SK-MEL-5 (cell line): ENCODE measurements around the gene COX6B1. TPM values are rescaled to one million over a fixed set of nuclear protein-coding genes. Genes with fewer than 3 reads are reported as not detected.
"Not testable (repeated sequence)": the region's sequence is repeated elsewhere in the genome, so short reads cannot be mapped to it uniquely, and the experiment has no call there.

Source experiments
- DNase-seq: peaks from one replicate; pipeline ENCODE4 v3.0.0-alpha.2; 2016; ENCODE audit warnings: low read depth, low spot score
- in situ Hi-C: cut with HindIII; loops from 2 replicates; pipeline ENCODE4 v1.10.0; 2016; ENCODE audit warnings: low sequenced_read_pairs, high pct_unique_total_duplicates, low pct_unique_long_range_greater_than_20kb
- polyA plus RNA-seq, 2 experiments: library from polyadenylated mRNA; depleted of rRNA; stranded (reverse); fragments of >200 nt; gene quantifications; 2 replicates each; pipeline ENCODE4 v1.2.3, GENCODE V29; 2015
- total RNA-seq: library from RNA; depleted of rRNA; stranded (reverse); fragments of >200 nt; shearing (Covaris generic); gene quantifications from 2 replicates; pipeline ENCODE4 v1.2.3, GENCODE V29; 2014; rRNA removed

The COX6B1 gene, protein sequence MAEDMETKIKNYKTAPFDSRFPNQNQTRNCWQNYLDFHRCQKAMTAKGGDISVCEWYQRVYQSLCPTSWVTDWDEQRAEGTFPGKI
- 568 and 619 TPM in 2 replicates for total RNA-seq
- polyA plus RNA-seq (2015; cell fraction: cytosol; rRNA removed): 362 and 490 TPM in 2 replicates
- polyA plus RNA-seq (2015; cell fraction: nucleus; rRNA removed): 30.6 and 59.6 TPM in 2 replicates

DNA sequence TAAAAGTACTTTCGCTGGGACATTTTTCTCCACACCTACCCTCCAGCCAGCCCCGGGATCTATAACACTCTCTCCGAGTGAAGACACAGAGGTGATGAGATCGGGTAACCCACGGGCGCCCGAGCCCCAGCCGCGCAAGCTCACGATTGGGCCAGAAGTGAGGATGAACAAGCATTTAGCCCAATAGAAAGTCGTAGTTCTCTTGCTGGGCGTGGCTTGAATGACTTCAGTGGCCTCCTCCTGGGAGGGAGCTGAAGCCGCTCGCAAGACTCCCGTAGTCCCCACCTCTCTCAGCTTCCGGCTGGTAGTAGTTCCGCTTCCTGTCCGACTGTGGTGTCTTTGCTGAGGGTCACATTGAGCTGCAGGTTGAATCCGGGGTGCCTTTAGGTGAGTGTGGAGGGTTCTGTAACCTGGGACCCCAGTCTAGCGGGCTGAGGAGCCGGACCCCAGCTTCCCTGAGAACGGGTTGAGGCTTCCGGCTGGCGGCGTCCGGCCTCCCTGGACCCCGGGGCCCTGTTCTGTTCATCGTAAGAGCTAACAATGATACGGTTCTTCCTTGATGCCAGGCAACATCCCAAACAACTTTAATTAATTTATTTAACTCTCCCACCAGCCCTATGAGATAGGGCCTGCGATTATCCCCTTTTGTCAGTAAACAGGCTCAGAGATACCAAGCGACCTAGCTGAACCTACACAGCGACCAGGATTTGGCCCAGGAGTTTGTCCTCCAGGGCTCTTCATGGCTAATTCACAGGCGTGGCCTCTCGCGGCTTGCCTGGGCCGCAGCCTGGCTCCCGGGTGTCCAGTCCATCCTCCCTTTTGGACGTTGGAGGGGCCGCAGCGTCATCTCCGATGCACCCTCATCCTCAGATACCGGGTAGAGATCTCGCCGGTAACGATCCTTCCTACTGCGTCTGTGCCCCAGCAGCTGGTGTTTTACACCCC is at the start of gene COX6B1:
TSS of gene COX6B1 (plus strand) at position 307 of the 945 bp plus-strand sequence. CDS start 2,921 bp downstream, outside the sequence.
- DNase-seq: peak; percentile 98
- in situ Hi-C loops: no loop called here

DNA sequence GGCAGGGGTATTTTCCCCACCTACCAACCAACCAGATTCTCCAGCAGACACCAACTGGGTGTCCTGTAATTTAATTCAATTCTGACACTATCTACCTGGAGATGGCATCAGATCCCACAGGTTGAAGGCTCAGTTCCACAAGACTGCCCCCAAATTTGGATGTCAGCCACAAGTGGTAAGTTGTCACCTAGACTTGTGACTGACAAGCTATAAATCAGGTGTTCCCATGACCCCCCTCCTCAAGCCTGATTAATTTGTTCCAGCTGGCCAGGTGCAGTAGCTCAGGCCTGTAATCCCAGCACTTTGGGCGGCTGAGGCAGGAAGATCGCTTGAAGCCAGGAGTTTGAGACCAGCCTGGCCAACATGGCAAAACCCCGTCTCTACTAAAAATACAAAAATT is 46.2 kb upstream of the COX6B1 start:
- no peak for DNase-seq
- in situ Hi-C loops: no loop called here

DNA sequence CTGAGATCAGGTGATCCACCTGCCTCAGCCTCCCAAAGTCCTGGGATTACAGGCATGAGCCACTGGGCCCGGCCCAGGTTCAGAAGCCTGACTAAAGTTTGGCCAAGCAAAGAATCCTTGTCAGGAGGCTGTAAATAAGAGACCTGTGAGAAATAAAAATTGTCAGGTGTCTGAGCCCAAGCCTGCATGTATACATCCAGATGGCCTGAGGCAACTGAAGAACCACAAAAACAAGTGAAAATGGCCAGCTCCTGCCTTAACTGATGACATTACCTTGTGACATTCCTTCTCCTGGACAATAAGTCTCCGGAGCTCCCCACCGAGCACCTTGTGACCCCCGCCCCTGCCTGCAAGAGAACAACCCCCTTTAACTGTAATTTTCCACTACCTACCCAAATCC is 43.7 kb upstream of the COX6B1 start:
- in situ Hi-C loops: not testable (repeated sequence)

DNA sequence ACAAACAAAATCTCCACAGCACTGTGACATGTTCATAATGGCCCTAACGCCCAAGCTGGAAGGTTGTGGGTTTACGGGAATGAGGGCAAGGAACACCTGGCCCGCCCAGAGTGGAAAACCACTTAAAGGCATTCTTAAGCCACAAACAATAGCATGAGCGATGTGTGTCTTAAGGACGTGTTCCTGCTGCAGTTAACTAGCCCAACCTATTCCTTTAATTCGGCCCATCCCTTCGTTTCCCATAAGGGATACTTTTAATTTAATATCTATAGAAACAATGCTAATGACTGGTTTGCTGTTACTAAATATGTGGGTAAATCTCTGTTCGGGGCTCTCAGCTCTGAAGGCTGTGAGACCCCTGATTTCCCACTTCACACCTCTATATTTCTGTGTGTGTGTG is 41.0 kb upstream of the COX6B1 start:
- DNase-seq, in situ Hi-C loops: not testable (repeated sequence)

More for the DNA sequence above, 43.7 kb upstream of the COX6B1 start:
- DNase-seq: peak; percentile 18

DNA sequence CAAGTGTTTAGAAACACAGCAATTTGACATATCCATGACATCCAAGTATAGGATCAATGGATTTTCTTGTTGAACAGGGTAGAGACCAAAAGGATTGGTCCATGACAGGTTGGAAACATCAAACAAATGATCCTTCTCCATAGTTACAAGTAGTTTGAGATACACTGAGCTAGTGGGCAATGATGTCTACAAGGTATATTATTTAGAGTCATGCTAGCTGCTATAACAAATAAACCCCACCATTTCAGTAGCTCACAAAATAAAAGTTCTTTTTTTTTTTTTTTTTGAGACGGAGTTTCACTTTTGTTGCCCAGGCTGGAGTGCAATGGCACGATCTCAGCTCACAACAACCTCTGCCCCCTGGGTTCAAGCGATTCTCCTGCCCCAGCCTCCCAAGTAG is 40.5 kb upstream of the COX6B1 start:
- DNase-seq: no peak
- in situ Hi-C loops: no loop called here

DNA sequence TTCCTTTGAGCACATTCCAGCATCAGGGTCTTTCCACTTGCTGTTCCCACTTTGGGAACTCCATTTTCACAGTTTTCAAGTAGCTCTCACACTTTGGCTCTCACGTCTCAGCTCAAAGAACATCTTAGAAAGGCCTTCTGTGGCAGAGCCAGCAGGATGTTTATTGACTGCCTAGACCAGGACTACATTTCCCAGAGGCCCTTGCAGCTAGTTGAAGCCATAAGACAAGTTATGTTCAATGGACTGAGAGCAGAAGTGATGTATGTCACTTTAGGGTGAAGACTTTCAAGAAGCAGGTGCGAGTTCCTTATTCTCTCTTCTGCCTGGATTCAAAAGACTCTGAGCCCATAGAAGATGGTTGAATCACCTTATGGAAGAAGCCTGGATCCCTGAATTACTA is 39.9 kb upstream of the COX6B1 start:
- in situ Hi-C loops: no loop called here
- DNase-seq: peak; percentile 27

DNA sequence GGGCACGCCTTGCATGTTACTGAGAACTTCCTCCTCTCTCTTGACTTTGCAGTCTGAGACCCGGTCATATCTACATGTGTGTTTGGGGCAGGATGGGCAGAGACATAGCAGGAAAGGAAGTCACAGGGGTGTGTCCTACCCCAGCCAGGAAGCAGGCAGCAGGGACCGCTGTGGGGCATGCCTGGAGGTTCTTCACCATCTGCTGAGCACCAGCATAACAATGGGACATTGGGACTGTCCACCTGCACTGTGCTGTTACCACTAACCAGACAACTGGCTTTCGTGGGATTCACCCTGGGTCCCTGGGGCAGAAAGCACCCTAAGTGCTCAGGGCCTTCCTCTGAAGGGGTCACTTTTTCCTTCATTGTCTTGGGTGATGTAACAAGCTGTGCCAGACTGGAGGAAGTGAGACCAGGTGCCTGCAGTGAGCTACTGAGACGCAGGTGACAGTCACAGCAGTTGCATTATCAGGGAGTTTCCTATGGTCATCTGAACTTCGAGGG is 38.2 kb upstream of the COX6B1 start:
- in situ Hi-C loops: no loop called here
- no peak for DNase-seq

DNA sequence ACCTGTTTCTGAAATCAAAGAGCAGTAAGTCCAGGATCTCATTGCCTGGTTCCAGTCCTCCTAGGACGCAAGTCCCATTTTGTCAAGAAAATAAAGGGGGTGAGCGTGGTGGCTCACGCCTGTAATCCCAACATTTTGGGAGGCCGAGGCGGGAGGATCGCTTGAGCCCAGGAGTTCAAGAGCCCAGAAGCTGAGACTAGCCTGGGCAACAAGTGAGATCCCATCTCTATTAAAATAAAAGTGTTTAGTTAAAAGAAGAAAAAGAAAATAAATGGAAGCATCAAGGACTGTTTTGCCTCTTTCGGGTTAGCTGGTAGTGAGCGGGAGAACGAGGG is 35.9 kb upstream of the COX6B1 start:
- in situ Hi-C loops: no loop called here
- DNase-seq: no peak

DNA sequence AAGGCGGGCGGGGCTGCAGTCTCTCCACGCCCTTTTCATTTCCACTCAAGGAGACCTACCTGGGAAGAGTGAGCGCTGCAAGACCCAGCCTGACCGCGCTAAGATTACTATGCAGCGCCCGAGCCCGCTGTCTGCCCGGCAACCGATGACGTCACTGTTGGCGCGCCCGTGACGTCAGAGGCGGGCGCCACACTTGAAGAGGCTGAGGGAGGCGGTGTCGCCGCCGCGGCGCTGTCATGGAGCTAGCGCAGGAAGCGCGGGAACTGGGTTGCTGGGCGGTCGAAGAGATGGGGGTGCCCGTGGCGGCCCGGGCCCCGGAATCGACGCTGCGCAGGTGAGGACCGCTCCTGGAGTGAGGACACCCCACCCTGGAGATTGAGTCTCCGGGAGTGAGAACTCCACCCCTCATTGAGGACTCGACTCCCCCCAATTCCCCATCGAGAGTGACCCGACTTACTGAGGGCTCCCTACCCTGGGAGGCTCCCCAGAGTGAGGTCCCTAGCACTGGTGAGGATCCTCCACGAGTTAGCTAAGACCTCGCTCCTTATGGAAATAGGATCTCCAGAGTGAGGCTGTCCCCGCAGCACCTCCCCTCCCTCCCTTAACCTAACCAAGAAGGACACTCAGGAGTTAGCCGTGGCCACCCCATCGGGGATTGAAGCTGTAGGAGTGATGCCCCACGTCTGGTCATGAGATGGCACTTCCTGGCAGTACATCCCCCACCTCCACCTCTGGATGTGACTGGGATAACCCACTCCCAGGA is 35.4 kb upstream of the COX6B1 start, which contains the start of gene HAUS5:
TSS of gene HAUS5 (plus strand) at position 177 of the 763 bp plus-strand sequence. CDS start at position 237, 60 bp downstream.
- DNase-seq: peak; percentile 87
- in situ Hi-C loops: no loop called here

DNA sequence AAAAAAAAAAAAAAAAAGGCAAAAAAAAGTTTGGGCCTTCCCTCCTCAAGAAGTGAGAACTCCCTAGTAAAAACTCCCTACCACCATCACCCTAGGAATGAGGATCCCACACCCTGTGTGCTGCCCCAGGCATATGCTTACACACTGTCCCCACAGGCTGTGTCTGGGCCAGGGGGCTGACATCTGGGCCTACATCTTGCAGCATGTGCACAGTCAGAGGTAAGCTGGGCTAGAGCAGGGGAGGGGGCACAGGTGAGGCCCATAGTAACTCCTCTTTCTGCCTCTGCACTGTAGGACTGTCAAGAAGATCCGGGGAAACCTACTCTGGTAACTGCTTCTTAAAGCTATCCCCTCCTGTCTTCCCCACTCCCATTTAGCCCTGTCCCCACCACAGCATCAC is 34.5 kb upstream of the COX6B1 start:
- DNase-seq: no peak
- in situ Hi-C loops: no loop called here

DNA sequence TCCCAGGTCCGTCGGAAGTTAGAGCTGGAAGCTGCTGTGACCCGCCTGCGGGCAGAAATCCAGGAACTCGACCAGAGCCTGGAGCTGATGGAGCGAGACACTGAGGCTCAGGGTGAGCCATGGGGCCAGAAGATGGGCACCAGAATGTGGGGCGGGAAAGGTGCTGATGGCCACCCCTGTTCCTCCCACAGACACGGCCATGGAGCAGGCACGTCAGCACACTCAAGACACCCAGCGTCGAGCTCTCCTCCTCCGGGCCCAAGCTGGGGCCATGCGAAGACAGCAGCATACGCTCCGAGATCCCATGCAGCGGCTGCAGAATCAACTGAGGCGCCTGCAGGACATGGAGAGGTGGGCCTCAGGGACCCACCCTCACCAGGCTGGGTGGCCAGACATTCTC is 33.1 kb upstream of the COX6B1 start:
- in situ Hi-C loops: no loop called here
- DNase-seq: no peak

DNA sequence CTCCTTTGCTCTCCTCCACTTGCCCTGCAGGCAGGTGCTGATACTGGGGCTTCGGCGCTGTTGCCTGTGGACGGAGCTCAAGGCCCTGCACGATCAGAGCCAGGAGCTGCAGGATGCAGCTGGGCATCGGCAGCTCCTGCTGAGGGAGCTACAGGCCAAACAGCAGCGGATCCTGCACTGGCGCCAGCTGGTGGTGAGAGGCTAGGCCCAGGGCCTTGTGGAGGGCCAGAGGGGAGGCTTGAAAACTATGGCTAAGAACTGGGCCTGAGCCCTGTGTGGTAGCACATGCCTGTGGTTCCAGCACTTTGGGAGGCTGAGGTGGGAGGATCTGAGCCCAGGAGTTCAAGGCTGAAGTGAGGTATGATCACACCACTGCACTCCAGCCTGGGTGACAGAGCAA is 29.3 kb upstream of the COX6B1 start:
- in situ Hi-C loops: no loop called here

DNA sequence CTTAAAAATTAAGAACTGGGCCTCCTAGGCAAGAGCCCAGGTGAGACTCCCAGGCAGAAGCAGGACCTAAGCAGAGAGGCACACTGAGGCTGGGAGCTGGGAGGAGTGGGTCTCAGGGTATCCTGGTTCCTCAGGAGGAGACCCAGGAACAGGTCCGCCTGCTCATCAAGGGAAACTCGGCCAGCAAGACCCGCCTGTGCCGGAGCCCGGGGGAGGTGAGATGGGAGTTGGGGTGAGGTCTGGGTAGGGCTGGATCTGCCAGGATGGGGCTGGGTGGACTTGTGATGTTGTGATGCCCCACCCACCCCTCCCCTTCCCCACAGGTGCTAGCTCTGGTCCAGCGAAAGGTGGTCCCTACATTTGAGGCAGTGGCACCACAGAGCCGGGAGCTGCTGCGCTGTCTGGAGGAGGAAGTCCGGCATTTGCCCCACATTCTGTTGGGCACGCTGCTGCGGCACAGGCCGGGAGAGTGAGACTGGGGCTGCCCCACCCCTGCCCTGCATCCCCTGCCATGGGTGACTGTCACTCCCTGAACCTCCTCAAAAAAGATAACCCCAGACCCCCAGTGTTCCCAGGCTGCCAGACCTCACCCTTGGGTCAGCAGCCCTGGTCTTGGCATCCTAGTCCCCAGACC is 28.7 kb upstream of the COX6B1 start:
- in situ Hi-C loops: no loop called here

More for the DNA sequence above, 29.3 kb upstream of the COX6B1 start:
- peak; percentile 16 for DNase-seq

DNA sequence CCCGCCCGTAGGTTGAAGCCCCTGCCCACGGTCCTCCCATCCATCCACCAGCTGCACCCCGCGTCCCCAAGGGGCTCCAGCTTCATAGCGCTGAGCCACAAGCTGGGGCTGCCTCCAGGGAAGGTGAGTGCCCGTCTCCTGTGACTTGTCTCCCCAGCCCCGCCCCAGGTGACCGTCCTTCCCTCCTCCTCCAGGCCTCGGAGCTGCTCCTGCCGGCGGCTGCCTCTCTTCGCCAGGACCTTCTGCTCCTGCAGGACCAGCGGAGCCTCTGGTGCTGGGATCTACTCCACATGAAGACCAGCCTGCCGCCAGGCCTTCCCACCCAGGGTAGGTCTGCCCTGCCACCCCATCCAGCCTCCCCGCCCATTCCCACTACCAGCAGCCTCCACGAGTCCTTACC is 28.1 kb upstream of the COX6B1 start:
- in situ Hi-C loops: no loop called here
- DNase-seq: no peak

More for the DNA sequence above, 28.7 kb upstream of the COX6B1 start:
- DNase-seq: no peak

DNA sequence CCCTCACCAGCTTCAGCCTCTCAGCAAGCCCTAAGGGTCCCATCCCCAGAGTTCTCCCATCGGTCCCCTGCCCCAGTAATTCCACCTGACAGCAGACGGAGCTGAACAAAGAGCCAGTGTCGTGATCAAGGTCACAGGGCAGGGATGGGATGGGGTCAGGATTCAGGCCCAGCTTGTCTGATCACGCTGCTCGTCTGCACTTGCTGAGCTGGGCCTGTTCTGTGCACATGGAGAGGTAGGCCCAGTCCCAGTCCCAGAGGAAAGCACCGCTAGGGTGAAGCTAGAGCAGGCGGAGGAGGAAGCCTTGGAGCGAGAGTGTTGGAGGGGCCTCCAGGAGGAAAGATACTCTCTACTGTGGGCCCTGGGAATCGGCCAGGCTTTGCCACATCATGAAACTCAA is 26.4 kb upstream of the COX6B1 start:
- in situ Hi-C loops: no loop called here
- no peak for DNase-seq

DNA sequence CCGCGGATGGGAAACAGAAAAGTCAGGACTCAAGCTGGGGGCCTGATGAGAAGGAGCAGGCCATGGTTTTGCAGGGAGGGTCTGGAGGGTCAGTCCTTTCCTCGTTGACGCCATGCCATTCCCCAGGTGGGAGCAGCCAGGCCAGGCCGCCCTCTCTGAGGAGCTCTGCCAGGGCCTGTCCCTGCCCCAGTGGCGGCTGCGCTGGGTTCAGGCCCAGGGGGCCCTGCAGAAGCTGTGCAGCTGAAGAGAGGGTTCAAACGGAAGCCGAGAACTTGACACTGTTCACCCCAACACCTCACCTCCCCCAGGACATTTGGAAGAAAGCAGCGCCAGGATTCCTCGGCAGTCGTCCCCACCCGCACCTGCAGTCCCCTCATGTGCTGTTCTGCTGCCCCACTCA is 25.4 kb upstream of the COX6B1 start:
- in situ Hi-C loops: no loop called here

DNA sequence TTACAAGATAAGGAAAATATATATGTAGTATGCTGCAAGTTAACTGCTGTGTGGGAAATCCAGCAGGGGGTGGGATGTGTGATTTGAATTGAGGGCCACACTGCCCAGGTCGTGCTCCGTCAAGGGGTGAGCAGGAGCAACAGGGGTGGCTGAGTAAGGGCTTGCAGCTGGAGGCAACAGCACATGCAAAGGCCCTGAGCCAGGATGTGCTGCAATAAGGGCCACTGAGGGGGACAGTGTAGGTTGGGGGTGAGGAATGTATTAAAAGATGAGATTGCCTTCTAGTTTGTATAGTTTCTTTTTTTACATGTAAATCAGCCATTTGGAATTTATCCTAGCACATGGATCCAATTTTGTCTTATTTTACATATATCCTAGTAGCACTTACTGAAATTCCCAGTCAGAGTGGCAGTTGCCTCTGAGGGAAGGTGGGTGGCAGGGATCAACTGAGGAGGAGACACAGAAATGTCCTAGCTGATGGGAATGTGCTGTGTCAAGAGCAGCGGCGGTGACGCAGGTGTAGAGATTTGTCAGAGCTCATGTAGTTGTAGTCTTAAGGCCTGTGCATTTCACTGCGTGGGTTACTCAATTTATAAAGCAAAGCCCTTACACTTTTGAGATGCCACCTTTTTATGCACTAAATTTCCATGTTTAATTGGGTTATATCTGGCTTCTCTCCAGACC is 24.7 kb upstream of the COX6B1 start:
- in situ Hi-C loops: no loop called here
- no peak for DNase-seq

More for the DNA sequence above, 25.4 kb upstream of the COX6B1 start:
- DNase-seq: no peak
